HepG2 (cell line): Measurements from ENCODE around the gene SH2D7. TPM values are rescaled to one million over a fixed set of nuclear protein-coding genes. Genes with fewer than 3 reads are reported as not detected.

Source experiments
- ATAC-seq: fragments of 200-7000 bp; cut with Tn5 transposase; 3 replicates; pipeline ENCODE4 v1.9.1; 2020; ENCODE audit warnings: mild to moderate bottlenecking, moderate library complexity
- BruUV-seq: library from RNA; stranded (reverse); fragments of 400-500 nt; replicated peaks from 2 replicates; lab custom pipeline; 2021; lab: Mats Ljungman, UMichigan
- CTCF ChIA-PET: fragments of 300-600 bp; formaldehyde crosslinking; extraction: SDS; loops from one replicate; lab custom pipeline; 2021; ENCODE audit warnings: low total read pairs, inconsistent platforms, low intra/inter-chr PET ratio; lab: Yijun Ruan, JAX
- POLR2A ChIA-PET: fragments of 350-600 bp; sonication (Branson Sonifier 250); formaldehyde crosslinking; loops from one replicate; lab custom pipeline; 2020; ENCODE audit warnings: antibody characterized with exemption, inconsistent platforms; lab: Yijun Ruan, JAX
- DNase-seq: peaks from one replicate; pipeline ENCODE4 v3.0.0-alpha.2; 2015; ENCODE audit warnings: low spot score
- FAIRE-seq: peaks from 3 replicates; lab custom pipeline; 2011; peaks lifted over from hg19 to GRCh38; lab: Jason Lieb, UNC
- H2AFZ ChIP-seq: one replicate; pipeline ENCODE4 v1.6.1; 2011; ENCODE audit warnings: low read length, inconsistent platforms
- H3K27ac ChIP-seq: fragments of 300-600 bp; 3 replicates; pipeline ENCODE4 v1.8.0; 2011; ENCODE audit warnings: mixed run types, mild to moderate bottlenecking, mixed read lengths, low read length, inconsistent platforms; ENCODE audit not compliant: insufficient read depth; ENCODE audit errors: extremely low read length
- H3K27me3 ChIP-seq, 2 experiments: fragments of 200-600 bp in 1 of 2; 2 replicates in 1 of 2; 3 replicates in 1 of 2; pipeline versions ENCODE4 v1.6.0 to v1.8.0; 2011; ENCODE audit warnings: low read length in 2 of 2, mild to moderate bottlenecking in 2 of 2, moderate library complexity in 2 of 2, inconsistent platforms in 1 of 2; ENCODE audit not compliant: insufficient read depth in 2 of 2, control insufficient read depth in 1 of 2
- H3K36me3 ChIP-seq, 2 experiments: fragments of 200-600 bp in 1 of 2; replicated peaks in 1 of 2; 2 replicates in 1 of 2; 3 replicates in 1 of 2; pipeline versions ENCODE4 v1.5.1 to v1.8.0; 2011; ENCODE audit warnings: low read length in 2 of 2, inconsistent platforms in 1 of 2; ENCODE audit not compliant: insufficient read depth in 2 of 2, control insufficient read depth in 1 of 2
- H3K4me1 ChIP-seq: 2 replicates; pipeline ENCODE4 v1.5.1; 2012; ENCODE audit warnings: low read length, inconsistent platforms; ENCODE audit not compliant: insufficient read depth
- H3K4me2 ChIP-seq: 2 replicates; pipeline ENCODE4 v1.6.0; 2011; ENCODE audit warnings: low read depth, low read length, inconsistent platforms
- H3K4me3 ChIP-seq, 3 experiments: fragments of 200-600 bp in 1 of 3; sonication (generic), shearing (Covaris generic) in 1 of 3; replicated peaks in 1 of 3; 2 replicates each; pipeline ENCODE4 v1.5.1; 2011 to 2016; ENCODE audit warnings: low read length in 3 of 3, inconsistent platforms in 2 of 3, low read depth in 2 of 3, mild to moderate bottlenecking in 2 of 3, control low read depth in 1 of 3, mixed read lengths in 1 of 3; ENCODE audit not compliant: insufficient read depth in 1 of 3
- H3K79me2 ChIP-seq: one replicate; pipeline ENCODE4 v1.6.1; 2011; ENCODE audit warnings: low read length, inconsistent platforms; ENCODE audit not compliant: insufficient read depth
- H3K9ac ChIP-seq: 2 replicates; pipeline ENCODE4 v1.6.0; 2011; ENCODE audit warnings: mild to moderate bottlenecking, low read depth, low read length, inconsistent platforms; ENCODE audit not compliant: insufficient read depth
- H3K9me3 ChIP-seq: 2 replicates; pipeline ENCODE4 v1.5.1; 2012; ENCODE audit warnings: mild to moderate bottlenecking, low read length
- H4K20me1 ChIP-seq: 2 replicates; pipeline ENCODE4 v1.6.0; 2011; ENCODE audit warnings: inconsistent platforms, mild to moderate bottlenecking, low read length, moderate library complexity; ENCODE audit not compliant: insufficient read depth
- ARNT2 ChIP-seq: sonication (generic); formaldehyde crosslinking; IDR thresholded peaks from 2 replicates; pipeline ENCODE4 v1.8.0; 2022; ENCODE audit warnings: mild to moderate bottlenecking, low read depth, missing genetic modification reagents, moderate library complexity
- HMGA1 ChIP-seq: sonication (generic); formaldehyde crosslinking; conservative IDR thresholded peaks from 2 replicates; pipeline ENCODE4 v1.4.0; 2020; ENCODE audit warnings: missing genetic modification reagents
- IKZF4 ChIP-seq: sonication (generic); formaldehyde crosslinking; IDR thresholded peaks from 2 replicates; pipeline ENCODE4 v1.5.1; 2020; ENCODE audit warnings: borderline replicate concordance, mild to moderate bottlenecking, low read depth, missing genetic modification reagents; ENCODE audit errors: not compliant biosample characterization
- KAT7 ChIP-seq: IDR thresholded peaks from 2 replicates; pipeline ENCODE4 v1.6.1; 2018; ENCODE audit warnings: borderline replicate concordance, missing compliant biosample characterization
- PHF8 ChIP-seq: sonication (generic); formaldehyde crosslinking; IDR thresholded peaks from 2 replicates; pipeline ENCODE4 v1.5.0; 2020; ENCODE audit warnings: missing genetic modification reagents
- SALL1 ChIP-seq: sonication (generic); formaldehyde crosslinking; IDR thresholded peaks from 2 replicates; pipeline ENCODE4 v1.8.0; 2022; ENCODE audit warnings: mild to moderate bottlenecking, missing genetic modification reagents
- SNAI1 ChIP-seq: sonication (generic); formaldehyde crosslinking; IDR thresholded peaks from 2 replicates; pipeline ENCODE4 v1.5.0; 2020; ENCODE audit warnings: mild to moderate bottlenecking, missing genetic modification reagents, borderline replicate concordance
- U2AF2 ChIP-seq: fragments of 200-400 bp; formaldehyde crosslinking; IDR thresholded peaks from 2 replicates; pipeline ENCODE4 v1.6.1; 2017; ENCODE audit warnings: low read depth, mild to moderate bottlenecking, low read length
- ZFYVE20 ChIP-seq: sonication (generic); formaldehyde crosslinking; IDR thresholded peaks from 2 replicates; pipeline ENCODE4 v1.8.0; 2023; ENCODE audit warnings: low read depth, mild to moderate bottlenecking, moderate library complexity, missing genetic modification reagents, borderline replicate concordance
- ZIK1 ChIP-seq: sonication (generic); formaldehyde crosslinking; IDR thresholded peaks from 2 replicates; pipeline ENCODE4 v1.5.0; 2020; ENCODE audit warnings: mild to moderate bottlenecking, low read depth, missing genetic modification reagents, borderline replicate concordance
- ZNF10 ChIP-seq: sonication (generic); formaldehyde crosslinking; IDR thresholded peaks from 2 replicates; pipeline ENCODE4 v1.4.0; 2020; ENCODE audit warnings: mild to moderate bottlenecking, low read depth, missing genetic modification reagents, borderline replicate concordance
- ZNF430 ChIP-seq: sonication (generic); formaldehyde crosslinking; IDR thresholded peaks from 2 replicates; pipeline ENCODE4 v1.9.0; 2021; ENCODE audit warnings: mild to moderate bottlenecking, missing genetic modification reagents
- ZNF44 ChIP-seq: sonication (generic); formaldehyde crosslinking; IDR thresholded peaks from 2 replicates; pipeline ENCODE4 v1.5.1; 2020; ENCODE audit warnings: mild to moderate bottlenecking, missing genetic modification reagents
- ZNF513 ChIP-seq: sonication (generic); formaldehyde crosslinking; conservative IDR thresholded peaks from 2 replicates; pipeline ENCODE4 v1.5.0; 2020; ENCODE audit warnings: missing genetic modification reagents
- ZNF530 ChIP-seq: sonication (generic); formaldehyde crosslinking; IDR thresholded peaks from 2 replicates; pipeline ENCODE4 v1.5.0; 2020; ENCODE audit warnings: low read depth, mild to moderate bottlenecking, missing genetic modification reagents
- ZNF709 ChIP-seq: sonication (generic); formaldehyde crosslinking; IDR thresholded peaks from 2 replicates; pipeline ENCODE4 v1.5.0; 2020; ENCODE audit warnings: mild to moderate bottlenecking, missing genetic modification reagents
- ZNF772 ChIP-seq: sonication (generic); formaldehyde crosslinking; IDR thresholded peaks from 2 replicates; pipeline ENCODE4 v1.5.0; 2020; ENCODE audit warnings: mild to moderate bottlenecking, missing genetic modification reagents
- ZSCAN22 ChIP-seq: sonication (generic); formaldehyde crosslinking; IDR thresholded peaks from 2 replicates; pipeline ENCODE4 v1.4.0; 2020; ENCODE audit warnings: mild to moderate bottlenecking, missing genetic modification reagents
- ZUFSP ChIP-seq: sonication (generic); formaldehyde crosslinking; IDR thresholded peaks from 2 replicates; pipeline ENCODE4 v1.9.0; 2021; ENCODE audit warnings: missing genetic modification reagents, mild to moderate bottlenecking, borderline replicate concordance
- WGBS: methylation state at CpG from one replicate; pipeline ENCODE4 v1.1.6; 2017; ENCODE audit warnings: low lambda C conversion rate; 5-methylcytosine and 5-hydroxymethylcytosine counted together
- in situ Hi-C: cut with HindIII; loops from 2 replicates; pipeline ENCODE4 v1.10.0; 2017; ENCODE audit warnings: low pct_unique_long_range_greater_than_20kb; ENCODE audit not compliant: extremely low pct_ligation_motif_present
- intact Hi-C: fragments of 100-400 bp; cut with micrococcal nuclease; formaldehyde crosslinking; loops from one replicate; pipeline ENCODE4 v1.10.0; 2022; ENCODE audit not compliant: unreplicated experiment
- polyA plus RNA-seq, 8 experiments: library from polyadenylated mRNA; depleted of rRNA in 3 of 8; stranded (reverse) in 7 of 8; unstranded in 1 of 8; fragments of >200 nt; fragmentation: Illumina TruSeq in 4 of 8; extraction: Trizol in 4 of 8; gene quantifications; 2 replicates each; pipeline versions ENCODE4 v1.2.1 to v1.2.3, GENCODE V29; 2011 to 2016; ENCODE audit warnings: low read depth in 4 of 8, missing spikeins in 1 of 8, mixed read lengths in 1 of 8; ENCODE audit not compliant: insufficient read depth in 1 of 8
- total RNA-seq, 5 experiments: library from RNA; depleted of rRNA; stranded (reverse); fragments of >200 nt; fragmentation: Illumina TruSeq; extraction: Trizol; gene quantifications; 2 replicates each; pipeline ENCODE4 v1.2.3, GENCODE V29; 2016; ENCODE audit warnings: low read depth in 1 of 5
- TF ChIP-seq, protein P1 (sequence below): sonication (generic); formaldehyde crosslinking; IDR thresholded peaks from 2 replicates; pipeline ENCODE4 v1.4.0; 2020; ENCODE audit warnings: mild to moderate bottlenecking, missing genetic modification reagents

SH2D7 gene
- total and polyA plus RNA-seq, 2 of the 13 experiments (the other 11 are each of a cell fraction or from before 2014, with no cell fraction given) = not detected

DNA sequence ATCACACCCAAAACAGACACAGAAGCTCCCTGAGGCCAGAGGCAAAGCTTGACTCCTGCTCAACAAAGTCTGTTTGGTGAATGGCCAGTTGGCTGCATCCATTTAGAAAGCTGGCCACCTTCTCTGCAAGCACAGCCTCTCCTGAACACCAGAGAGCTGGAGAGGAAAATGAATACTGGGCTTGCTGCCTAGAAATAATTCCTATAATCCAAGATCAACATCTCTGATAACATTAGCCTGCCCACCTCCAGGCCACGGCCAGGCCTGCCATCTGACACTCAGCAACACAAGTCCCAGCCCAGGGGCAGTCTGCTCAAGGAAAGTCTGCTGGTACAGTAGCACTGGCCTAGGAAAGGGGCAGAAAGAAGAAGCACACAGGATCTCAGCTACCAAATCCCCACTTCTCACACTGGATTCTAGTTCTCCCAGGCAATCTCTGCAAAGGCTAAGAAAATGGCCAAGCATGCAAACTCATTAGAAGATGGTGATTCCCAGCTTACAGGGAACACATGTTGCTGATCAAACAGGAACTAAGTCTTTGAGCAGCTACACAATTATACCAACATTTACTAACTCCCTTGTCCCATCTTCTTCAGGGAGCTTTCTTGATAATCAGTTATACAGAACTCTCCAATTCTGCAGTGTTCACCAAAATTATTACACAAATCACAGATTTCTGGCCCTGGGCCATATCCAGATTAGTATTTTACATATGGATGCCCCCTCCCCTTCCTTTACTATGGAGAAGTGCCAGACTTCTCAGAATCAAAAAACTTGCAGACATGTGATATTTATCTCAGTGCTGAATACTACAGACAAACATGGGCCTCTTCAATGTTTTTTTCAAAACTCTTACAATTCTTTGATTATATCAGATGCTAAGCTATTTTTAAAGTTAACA is 24.8 kb upstream of the SH2D7 start (continued):
- TF ChIP-seq, protein P1, sequence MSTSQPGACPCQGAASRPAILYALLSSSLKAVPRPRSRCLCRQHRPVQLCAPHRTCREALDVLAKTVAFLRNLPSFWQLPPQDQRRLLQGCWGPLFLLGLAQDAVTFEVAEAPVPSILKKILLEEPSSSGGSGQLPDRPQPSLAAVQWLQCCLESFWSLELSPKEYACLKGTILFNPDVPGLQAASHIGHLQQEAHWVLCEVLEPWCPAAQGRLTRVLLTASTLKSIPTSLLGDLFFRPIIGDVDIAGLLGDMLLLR (CRISPR knock-in tag) = no peak
- TF ChIP-seq ZNF10 (CRISPR knock-in tag) (no peak), ZNF513 (CRISPR knock-in tag) (no peak), U2AF2 (no peak), ARNT2 (CRISPR knock-in tag) (no peak), ZIK1 (CRISPR knock-in tag) (no peak), ZNF772 (no peak), PHF8 (CRISPR knock-in tag) (no peak)

DNA sequence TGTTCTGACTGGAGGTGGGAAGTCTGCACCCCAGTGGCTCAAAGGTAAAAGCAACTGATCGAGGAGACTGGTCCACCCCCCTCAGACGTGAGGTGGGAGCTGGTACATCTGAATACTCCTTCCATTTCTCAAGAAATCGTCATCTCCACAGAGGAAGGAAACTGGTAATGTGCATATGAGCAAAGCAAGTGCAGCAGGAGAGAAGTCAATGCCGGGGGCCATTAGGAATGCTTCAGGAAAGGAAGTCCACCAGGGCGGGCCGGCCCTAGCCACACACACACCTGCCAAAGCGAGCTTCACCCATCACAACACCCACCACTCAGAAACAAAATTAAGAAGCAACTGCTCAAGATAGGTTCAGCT is 23.3 kb upstream of the SH2D7 start:
- no TSS peak for BruUV-seq
- no peaks in the 10 kb centered on the region for H3K36me3 ChIP-seq
- no peak overlapping the region for H3K27ac ChIP-seq
- H3K4me2 ChIP-seq = no peak overlapping the region
- WGBS = 83% methylated on average over 7 of the region's 7 CpGs
- H3K9me3 ChIP-seq = no peaks in the 10 kb centered on the region
- intact Hi-C loops = no loop called here
- ChIA-PET POLR2A (no interaction called here), CTCF (interaction anchor here (0.8 kb wide), 1 partner anchor 39 kb away, joined by 3 read pairs; no protein-coding TSS in a partner anchor)
- FAIRE-seq = no peak
- no peak overlapping the region for H2AFZ ChIP-seq
- no peaks in the 10 kb centered on the region for H3K27me3 ChIP-seq
- no peak overlapping the region for H3K4me3 ChIP-seq
- H3K4me1 ChIP-seq = peaks cover 99% of the 10 kb centered on the region
- peaks cover 48% of the 10 kb centered on the region for H3K79me2 ChIP-seq
- in situ Hi-C loops = no loop called here
- DNase-seq = no peak
- no peak for ATAC-seq
- H4K20me1 ChIP-seq = no peaks in the 10 kb centered on the region
- no peak overlapping the region for H3K9ac ChIP-seq
- TF ChIP-seq IKZF4 (CRISPR knock-in tag) (no peak), ZNF430 (no peak), ZNF44 (CRISPR knock-in tag) (no peak), ZFYVE20 (CRISPR knock-in tag) (no peak), SNAI1 (CRISPR knock-in tag) (no peak), ZSCAN22 (no peak), KAT7 (CRISPR knock-in tag) (no peak), ZNF709 (CRISPR knock-in tag) (no peak), SALL1 (CRISPR knock-in tag) (no peak), HMGA1 (no peak), ZUFSP (CRISPR knock-in tag) (no peak), ZNF530 (CRISPR knock-in tag) (no peak)
